Limb (tissue), 2 donors: ENCODE measurements around the gene COPS9.

Experiments
- DNase-seq, 2 donors: peaks; one replicate each; pipeline ENCODE4 v3.0.0-alpha.2; 2016; ENCODE audit errors: extremely low spot score in 2 of 2

COPS9 gene

GRCh38 chr2:240136671-240137292 lies 677 bp upstream of the COPS9 start:
- DNase-seq = no peak

GRCh38 chr2:240135706-240136012 lies 446 bp downstream of the COPS9 start:
- no peak for DNase-seq

- no peak for DNase-seq
Measured at GRCh38 chr2:240134956-240135520, 1.1 kb downstream of the COPS9 start.

GRCh38 chr2:240134466-240134865 lies 1.6 kb downstream of the COPS9 start:
- no peak for DNase-seq

GRCh38 chr2:240133401-240133800 lies 2.7 kb downstream of the COPS9 start:
- no peak for DNase-seq

GRCh38 chr2:240132651-240132980 lies 3.5 kb downstream of the COPS9 start:
- DNase-seq = no peak

GRCh38 chr2:240131941-240132650 lies 4.0 kb downstream of the COPS9 start:
- DNase-seq = no peak

GRCh38 chr2:240131296-240131695 lies 4.8 kb downstream of the COPS9 start:
- DNase-seq = no peak

- no peak for DNase-seq
Measured at GRCh38 chr2:240130393-240131195, 5.5 kb downstream of the COPS9 start.

- DNase-seq = no peak
Measured at GRCh38 chr2:240129731-240130392, 6.2 kb downstream of the COPS9 start.

GRCh38 chr2:240129311-240129710 lies 6.8 kb downstream of the COPS9 start:
- DNase-seq = no peak

- DNase-seq = no peak
Measured at GRCh38 chr2:240128608-240129145, 7.4 kb downstream of the COPS9 start.

- DNase-seq = no peak
Measured at GRCh38 chr2:240127911-240128607, 8.0 kb downstream of the COPS9 start.

GRCh38 chr2:240127191-240127750 lies 8.8 kb downstream of the COPS9 start:
- DNase-seq = no peak

GRCh38 chr2:240126731-240127130 lies 9.4 kb downstream of the COPS9 start:
- DNase-seq = no peak

- DNase-seq = no peak
Measured at GRCh38 chr2:240125742-240126141, 10.4 kb downstream of the COPS9 start.

GRCh38 chr2:240124651-240125030 lies 11.5 kb downstream of the COPS9 start:
- DNase-seq = no peak

- no peak for DNase-seq
Measured at GRCh38 chr2:240123821-240124650, 12.1 kb downstream of the COPS9 start.

GRCh38 chr2:240121675-240122074 lies 14.4 kb downstream of the COPS9 start:
- DNase-seq = no peak

GRCh38 chr2:240121190-240121589 lies 14.9 kb downstream of the COPS9 start:
- DNase-seq = no peak
